ENCODE measurements around the gene GRIA1.

- TF ChIP-seq CTCF (IDR thresholded peaks at IDR 0.05) (no peak), POLR2AphosphoS5 (IDR thresholded peaks at IDR 0.05; ENCODE audit: low read depth, low read length) (no peak), TCF7L2 (IDR thresholded peaks at IDR 0.05; ENCODE audit: low read depth, low read length) (no peak)
These were observed 110.9 kb downstream of the GRIA1 start for GRCh38 chr5:153601377-153601776.
